Body of pancreas (tissue), 4 donors: ENCODE data around the gene SDR39U1. TPM values are rescaled to one million over a fixed set of nuclear protein-coding genes. Genes with fewer than 3 reads are reported as not detected.

Experiments
- ATAC-seq: fragments of 150-250 bp; one replicate; pipeline ENCODE4 v1.9.1; 2016
- DNase-seq, 4 donors: peaks; one replicate each; pipeline ENCODE4 v3.0.0-alpha.2; 2019
- H3K27ac ChIP-seq, 4 donors: fragments of 200-600 bp; sonication (generic); 1 replicate in 3 of 4; 2 replicates in 1 of 4; pipeline versions ENCODE4 v1.5.1 to v1.6.1; 2016 to 2019; ENCODE audit warnings: mild to moderate bottlenecking in 1 of 4, mixed read lengths in 1 of 4, moderate library complexity in 1 of 4
- H3K27me3 ChIP-seq, 2 donors: fragments of 200-600 bp; sonication (generic); one replicate each; pipeline ENCODE4 v1.6.0; 2016; ENCODE audit warnings: mild to moderate bottlenecking in 1 of 2
- H3K36me3 ChIP-seq, 2 donors: fragments of 200-600 bp; sonication (generic); replicated peaks in 1 of 2; 2 replicates each; pipeline ENCODE4 v1.5.1; 2016; ENCODE audit warnings: low read depth in 2 of 2; ENCODE audit not compliant: insufficient read depth in 1 of 2
- H3K4me1 ChIP-seq: fragments of 200-600 bp; sonication (generic); one replicate; pipeline ENCODE4 v1.6.0; 2016
- H3K4me3 ChIP-seq, 2 donors: fragments of 200-600 bp; sonication (generic); 1 replicate in 1 of 2; 2 replicates in 1 of 2; pipeline ENCODE4 v1.5.1; 2016 to 2019
- H3K9me3 ChIP-seq, 3 donors: fragments of 200-600 bp; sonication (generic); 1 replicate in 2 of 3; 2 replicates in 1 of 3; pipeline ENCODE4 v1.5.1; 2016
- CTCF ChIP-seq, 7 experiments: fragments of 450-650 bp in 4 of 7; fragments of 200-600 bp in 3 of 7; sonication (generic) in 3 of 7; IDR thresholded peaks; one replicate each; pipeline ENCODE4 v1.5.1; 2016 to 2019; ENCODE audit warnings: antibody characterized with exemption in 7 of 7
- POLR2A ChIP-seq, 3 donors: fragments of 450-650 bp; IDR thresholded peaks; one replicate each; pipeline ENCODE4 v1.6.1; 2016; ENCODE audit warnings: antibody characterized with exemption in 3 of 3, mild to moderate bottlenecking in 2 of 3
- WGBS, 2 donors: methylation state at CpG; one replicate each; pipeline ENCODE4 v1.1.5; 2017; 5-methylcytosine and 5-hydroxymethylcytosine counted together
- intact Hi-C: fragments of 100-400 bp; cut with DNase I; formaldehyde crosslinking; loops from one replicate; pipeline ENCODE4 v1.15.1; 2023
- total RNA-seq, 2 donors: library from RNA; depleted of rRNA; stranded (reverse); fragments of >200 nt; gene quantifications; one replicate each; pipeline ENCODE4 v1.1.0, GENCODE V29; 2016

SDR39U1 gene
- total RNA-seq, 2 donors from 2014 or later: 34.8 to 63.6 TPM

GRCh38 chr14:24430143-24430681 is 12.4 kb downstream of the SDR39U1 start:
- Histone ChIP-seq H3K36me3 (peaks cover 9 to 12% of the 10 kb centered on the region in 2 donors), H3K4me3 (peak overlapping the region; percentile 16 to 41), H3K27me3 (no peaks in the 10 kb centered on the region), H3K4me1 (peaks cover 67% of the 10 kb centered on the region), H3K9me3 (no peaks in the 10 kb centered on the region), H3K27ac (peak overlapping the region; percentile 91 to 98 (median 96))
- peak; percentile 69 to 75 (median 73) for DNase-seq
- intact Hi-C loops: loop anchor here (5.0 to 10.0 kb wide), 2 partner anchors 58 to 95 kb away; partner anchors contain the start of genes ADCY4 and RIPK3
- TF ChIP-seq POLR2A (IDR thresholded peaks at IDR 0.05): peak in 1 of 3 donors; percentile 7
- TF ChIP-seq CTCF (IDR thresholded peaks at IDR 0.05): no peak
- peak; percentile 79 for ATAC-seq
- 1% methylated on average over 24 of the region's 28 CpGs; no CpG with 5 or more reads in 1 of the 2 donors for WGBS, 2 donors

- H3K27me3 ChIP-seq: no peaks in the 10 kb centered on the region
- intact Hi-C loops: loop anchor here (5.0 to 10.0 kb wide), 2 partner anchors 57 to 95 kb away; partner anchors contain the start of genes ADCY4 and RIPK3
- peak within 1 kb of the TSS; percentile 91 to 98 (median 96) for H3K27ac ChIP-seq
- H3K36me3 ChIP-seq: peaks cover 9 to 12% of the 10 kb centered on the region in 2 donors
- WGBS, 2 donors: 5 to 10% methylated on average over 20 to 57 of the region's 57 CpGs
- no peak for TF ChIP-seq CTCF (IDR thresholded peaks at IDR 0.05)
- TF ChIP-seq POLR2A (IDR thresholded peaks at IDR 0.05): peak; percentile 96 to 98 (median 96)
- DNase-seq (peak; percentile 88 to 95 (median 94)), ATAC-seq (peak; percentile 88)
- no peaks in the 10 kb centered on the region for H3K9me3 ChIP-seq
- peak within 1 kb of the TSS; percentile 16 to 41 for H3K4me3 ChIP-seq
- H3K4me1 ChIP-seq: peaks cover 74% of the 10 kb centered on the region
Observed at GRCh38 chr14:24429395-24430142, 13.0 kb downstream of the SDR39U1 start, which contains the start of the genes CBLN3 and KHNYN. Gene CBLN3 (minus strand): TSS chr14:24429668. CDS start chr14:24429054, 614 bp downstream. Gene KHNYN (plus strand): TSS chr14:24429954. CDS start chr14:24430731, 777 bp downstream.

- Histone ChIP-seq H3K4me1 (peaks cover 74% of the 10 kb centered on the region), H3K27me3 (no peaks in the 10 kb centered on the region), H3K27ac (peak overlapping the region; percentile 91 to 98 (median 96)), H3K9me3 (no peaks in the 10 kb centered on the region), H3K4me3 (no peak overlapping the region), H3K36me3 (peaks cover 9 to 10% of the 10 kb centered on the region in 2 donors)
- TF ChIP-seq CTCF (IDR thresholded peaks at IDR 0.05) (no peak), POLR2A (IDR thresholded peaks at IDR 0.05) (no peak)
- DNase-seq (peak in 1 of 4 donors; percentile 14), ATAC-seq (no peak)
- WGBS, 2 donors: 84% methylated on average over 10 to 18 of the region's 18 CpGs
- intact Hi-C loops: no loop called here
Observed at GRCh38 chr14:24428628-24429394, 13.8 kb downstream of the SDR39U1 start.

GRCh38 chr14:24427537-24428508 is 14.8 kb downstream of the SDR39U1 start:
- peaks cover 3 to 4% of the 10 kb centered on the region in 2 donors for H3K36me3 ChIP-seq
- DNase-seq (peak in 1 of 4 donors; percentile 12), ATAC-seq (no peak)
- TF ChIP-seq CTCF (IDR thresholded peaks at IDR 0.05) (no peak), POLR2A (IDR thresholded peaks at IDR 0.05) (no peak)
- H3K27ac ChIP-seq: peak overlapping the region; percentile 80 to 98 (median 93)
- peaks cover 74% of the 10 kb centered on the region for H3K4me1 ChIP-seq
- no peaks in the 10 kb centered on the region for H3K27me3 ChIP-seq
- intact Hi-C loops: no loop called here
- no peaks in the 10 kb centered on the region for H3K9me3 ChIP-seq
- WGBS, 2 donors: 60 to 66% methylated on average over 14 to 18 of the region's 18 CpGs
- H3K4me3 ChIP-seq: no peak overlapping the region
